Measurements from ENCODE around the gene FANCC.
"Not testable (repeated sequence)": the region's sequence is repeated elsewhere in the genome, so short reads cannot be mapped to it uniquely, and the experiment has no call there.

Gene FANCC

GRCh38 chr9:95213117-95213516 is 104.4 kb downstream of the FANCC start:
- Mint-ChIP-seq H3K36me3 (ENCODE audit: low read depth) (no peaks in the 10 kb centered on the region), H3K27ac (no peak overlapping the region), H3K4me1 (ENCODE audit: low read depth) (no peaks in the 10 kb centered on the region), H3K27me3 (no peaks in the 10 kb centered on the region), H3K9me3 (no peaks in the 10 kb centered on the region), H3K4me3 (no peak overlapping the region)

GRCh38 chr9:95211028-95211427 is 106.5 kb downstream of the FANCC start:
- H3K4me1 Mint-ChIP-seq (ENCODE audit: low read depth) = no peaks in the 10 kb centered on the region
- no peaks in the 10 kb centered on the region for H3K27me3 Mint-ChIP-seq
- H3K4me3 Mint-ChIP-seq = no peak overlapping the region
- H3K27ac Mint-ChIP-seq = no peak overlapping the region
- no peaks in the 10 kb centered on the region for H3K9me3 Mint-ChIP-seq
- H3K36me3 Mint-ChIP-seq (ENCODE audit: low read depth) = no peaks in the 10 kb centered on the region

GRCh38 chr9:95207403-95207802 is 110.1 kb downstream of the FANCC start:
- no peak overlapping the region for H3K4me3 Mint-ChIP-seq
- H3K27ac Mint-ChIP-seq = no peak overlapping the region
- H3K36me3 Mint-ChIP-seq (ENCODE audit: low read depth) = no peaks in the 10 kb centered on the region
- H3K27me3 Mint-ChIP-seq = no peaks in the 10 kb centered on the region
- no peaks in the 10 kb centered on the region for H3K9me3 Mint-ChIP-seq
- H3K4me1 Mint-ChIP-seq (ENCODE audit: low read depth) = no peaks in the 10 kb centered on the region

- H3K4me1 Mint-ChIP-seq (ENCODE audit: low read depth) = no peaks in the 10 kb centered on the region
- H3K27me3 Mint-ChIP-seq = no peaks in the 10 kb centered on the region
- no peak overlapping the region for H3K27ac Mint-ChIP-seq
- H3K36me3 Mint-ChIP-seq (ENCODE audit: low read depth) = no peaks in the 10 kb centered on the region
- no peak overlapping the region for H3K4me3 Mint-ChIP-seq
- no peaks in the 10 kb centered on the region for H3K9me3 Mint-ChIP-seq
These were observed 111.4 kb downstream of the FANCC start for GRCh38 chr9:95206143-95206542.

GRCh38 chr9:95204710-95205109 is 112.8 kb downstream of the FANCC start:
- no peaks in the 10 kb centered on the region for H3K27me3 Mint-ChIP-seq
- H3K4me1 Mint-ChIP-seq (ENCODE audit: low read depth) = no peaks in the 10 kb centered on the region
- no peak overlapping the region for H3K27ac Mint-ChIP-seq
- no peaks in the 10 kb centered on the region for H3K9me3 Mint-ChIP-seq
- no peaks in the 10 kb centered on the region for H3K36me3 Mint-ChIP-seq (ENCODE audit: low read depth)
- no peak overlapping the region for H3K4me3 Mint-ChIP-seq

- Mint-ChIP-seq H3K4me1 (ENCODE audit: low read depth) (no peaks in the 10 kb centered on the region), H3K27me3 (no peaks in the 10 kb centered on the region), H3K4me3 (no peak overlapping the region), H3K36me3 (ENCODE audit: low read depth) (no peaks in the 10 kb centered on the region), H3K9me3 (no peaks in the 10 kb centered on the region), H3K27ac (no peak overlapping the region)
These were observed 113.2 kb downstream of the FANCC start for GRCh38 chr9:95204310-95204709.

- not testable (repeated sequence) for H3K36me3 Mint-ChIP-seq (ENCODE audit: low read depth); H3K9me3 Mint-ChIP-seq; H3K4me1 Mint-ChIP-seq (ENCODE audit: low read depth); H3K27me3 Mint-ChIP-seq; H3K4me3 Mint-ChIP-seq; H3K27ac Mint-ChIP-seq
These were observed 114.5 kb downstream of the FANCC start for GRCh38 chr9:95203019-95203418.

GRCh38 chr9:95202076-95202681 is 115.3 kb downstream of the FANCC start:
- Mint-ChIP-seq H3K27ac (no peak overlapping the region), H3K4me3 (no peak overlapping the region), H3K27me3 (no peaks in the 10 kb centered on the region), H3K9me3 (no peaks in the 10 kb centered on the region), H3K36me3 (ENCODE audit: low read depth) (no peaks in the 10 kb centered on the region), H3K4me1 (ENCODE audit: low read depth) (no peaks in the 10 kb centered on the region)

GRCh38 chr9:95201206-95201605 is 116.3 kb downstream of the FANCC start:
- no peaks in the 10 kb centered on the region for H3K27me3 Mint-ChIP-seq
- H3K27ac Mint-ChIP-seq = no peak overlapping the region
- no peaks in the 10 kb centered on the region for H3K36me3 Mint-ChIP-seq (ENCODE audit: low read depth)
- H3K9me3 Mint-ChIP-seq = no peaks in the 10 kb centered on the region
- no peak overlapping the region for H3K4me3 Mint-ChIP-seq
- H3K4me1 Mint-ChIP-seq (ENCODE audit: low read depth) = no peaks in the 10 kb centered on the region

GRCh38 chr9:95197692-95198271 is 119.7 kb downstream of the FANCC start:
- H3K4me1 Mint-ChIP-seq (ENCODE audit: low read depth) = no peaks in the 10 kb centered on the region

GRCh38 chr9:95193480-95193879 is 124.0 kb downstream of the FANCC start:
- H3K27me3 Mint-ChIP-seq = no peaks in the 10 kb centered on the region
- H3K27ac Mint-ChIP-seq = no peak overlapping the region
- peaks cover 18% of the 10 kb centered on the region for H3K4me1 Mint-ChIP-seq (ENCODE audit: low read depth)
- H3K9me3 Mint-ChIP-seq = peaks cover 8% of the 10 kb centered on the region
- H3K4me3 Mint-ChIP-seq = no peak overlapping the region
- peaks cover 5% of the 10 kb centered on the region for H3K36me3 Mint-ChIP-seq (ENCODE audit: low read depth)

More at GRCh38 chr9:95197692-95198271, 119.7 kb downstream of the FANCC start:
- H3K4me3 Mint-ChIP-seq = no peak overlapping the region
- H3K27ac Mint-ChIP-seq = no peak overlapping the region
- H3K27me3 Mint-ChIP-seq = no peaks in the 10 kb centered on the region
- H3K9me3 Mint-ChIP-seq = peaks cover 8% of the 10 kb centered on the region
- peaks cover 5% of the 10 kb centered on the region for H3K36me3 Mint-ChIP-seq (ENCODE audit: low read depth)

- Mint-ChIP-seq H3K4me3 (no peak overlapping the region), H3K36me3 (ENCODE audit: low read depth) (peaks cover 5% of the 10 kb centered on the region), H3K27me3 (no peaks in the 10 kb centered on the region), H3K9me3 (peaks cover 8% of the 10 kb centered on the region), H3K4me1 (ENCODE audit: low read depth) (peaks cover 18% of the 10 kb centered on the region), H3K27ac (no peak overlapping the region)
These were observed 124.4 kb downstream of the FANCC start for GRCh38 chr9:95193067-95193466.

- Mint-ChIP-seq H3K4me3 (no peak overlapping the region), H3K36me3 (ENCODE audit: low read depth) (peaks cover 5% of the 10 kb centered on the region), H3K4me1 (ENCODE audit: low read depth) (peaks cover 18% of the 10 kb centered on the region), H3K27ac (no peak overlapping the region), H3K27me3 (no peaks in the 10 kb centered on the region), H3K9me3 (peaks cover 8% of the 10 kb centered on the region)
These were observed 124.9 kb downstream of the FANCC start for GRCh38 chr9:95192631-95193030.

GRCh38 chr9:95190413-95190812 is 127.1 kb downstream of the FANCC start:
- peaks cover 8% of the 10 kb centered on the region for H3K9me3 Mint-ChIP-seq
- H3K27me3 Mint-ChIP-seq = no peaks in the 10 kb centered on the region
- H3K27ac Mint-ChIP-seq = no peak overlapping the region
- H3K4me1 Mint-ChIP-seq (ENCODE audit: low read depth) = peaks cover 18% of the 10 kb centered on the region
- H3K4me3 Mint-ChIP-seq = no peak overlapping the region
- peaks cover 5% of the 10 kb centered on the region for H3K36me3 Mint-ChIP-seq (ENCODE audit: low read depth)

- H3K27ac Mint-ChIP-seq = no peak overlapping the region
- peaks cover 5% of the 10 kb centered on the region for H3K36me3 Mint-ChIP-seq (ENCODE audit: low read depth)
- peaks cover 18% of the 10 kb centered on the region for H3K4me1 Mint-ChIP-seq (ENCODE audit: low read depth)
- peaks cover 8% of the 10 kb centered on the region for H3K9me3 Mint-ChIP-seq
- H3K27me3 Mint-ChIP-seq = no peaks in the 10 kb centered on the region
- H3K4me3 Mint-ChIP-seq = no peak overlapping the region
These were observed 128.0 kb downstream of the FANCC start for GRCh38 chr9:95189251-95190098.
